Activated CD8-positive, alpha-beta memory T cell treated with anti-CD3 and anti-CD28 coated beads, Interleukin-2, amount 50 U/mL, for 1 hour (primary cell): ENCODE data around the gene DLG4.
"Not testable (repeated sequence)": the region's sequence is repeated elsewhere in the genome, so short reads cannot be mapped to it uniquely, and the experiment has no call there.

Experiments used
- DNase-seq: peaks from one replicate; pipeline ENCODE4 v3.0.0-alpha.2; 2020; ENCODE audit errors: extremely low read depth

Gene DLG4

DNA sequence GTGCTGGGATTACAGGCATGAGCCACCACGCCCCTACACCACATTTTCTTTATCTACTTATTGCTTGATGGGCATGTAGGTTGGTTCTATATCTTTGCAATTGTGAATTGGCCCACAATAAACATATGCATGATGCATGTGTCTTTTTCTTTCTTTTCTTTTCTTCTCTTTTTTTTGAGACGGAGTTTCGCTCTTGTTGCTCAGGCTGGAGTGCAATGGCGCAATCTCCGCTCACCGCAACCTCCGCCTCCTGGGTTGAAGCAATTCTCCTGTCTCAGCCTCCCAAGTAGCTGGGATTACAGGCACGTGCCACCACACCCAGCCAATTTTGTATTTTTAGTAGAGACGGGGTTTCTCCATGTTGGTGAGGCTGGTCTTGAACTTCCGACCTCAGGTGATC, 61.2 kb downstream of the DLG4 start:
- not testable (repeated sequence) for DNase-seq

DNA sequence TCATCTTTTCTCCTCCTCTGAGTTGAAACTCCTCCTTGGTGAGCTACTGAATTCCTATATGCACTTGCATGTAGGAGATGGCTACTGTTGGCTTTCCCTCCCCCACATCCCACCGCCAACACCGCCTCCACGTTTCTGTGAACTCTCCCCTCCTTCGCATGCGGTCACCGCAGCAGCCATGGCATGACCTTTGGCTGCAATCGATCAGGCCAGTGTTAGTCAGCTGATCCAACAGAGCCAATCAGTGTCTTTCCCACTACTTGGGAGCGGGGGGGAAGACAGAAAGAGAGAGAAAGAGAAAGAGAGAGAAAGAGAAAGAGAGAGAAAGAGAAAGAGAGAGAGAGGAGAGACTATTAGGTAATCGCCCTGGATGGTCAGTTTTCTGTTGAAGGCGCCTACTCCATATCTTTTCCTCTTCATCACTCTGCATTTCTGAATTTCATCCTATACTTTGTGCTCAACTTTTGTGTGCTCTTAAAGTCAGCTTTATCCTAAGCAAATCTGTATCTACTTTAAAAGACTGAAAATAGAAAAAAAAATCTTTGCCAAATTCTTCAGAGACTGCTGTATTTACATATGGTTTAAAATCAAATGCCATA, 63.2 kb downstream of the DLG4 start:
- no peak for DNase-seq

DNA sequence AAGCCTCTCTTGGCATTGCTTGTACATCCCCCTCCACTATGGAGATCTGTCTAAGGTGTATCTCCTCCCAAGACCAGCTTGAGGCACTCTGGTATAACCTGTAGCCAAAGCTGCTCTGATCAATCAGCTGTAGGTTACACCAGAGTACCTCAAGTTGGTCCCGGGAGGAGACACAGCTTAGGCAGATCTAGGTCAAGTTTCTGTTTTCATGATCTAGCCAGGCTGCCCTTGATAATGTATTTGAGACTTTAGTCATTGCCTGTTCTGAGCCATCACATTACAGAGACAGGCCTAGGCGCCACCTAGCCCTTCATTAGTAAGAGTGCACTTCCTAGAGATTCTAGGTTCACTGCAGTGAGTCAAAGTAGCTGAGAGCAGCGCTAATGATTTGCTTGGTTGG, 71.9 kb downstream of the DLG4 start:
- no peak for DNase-seq

DNA sequence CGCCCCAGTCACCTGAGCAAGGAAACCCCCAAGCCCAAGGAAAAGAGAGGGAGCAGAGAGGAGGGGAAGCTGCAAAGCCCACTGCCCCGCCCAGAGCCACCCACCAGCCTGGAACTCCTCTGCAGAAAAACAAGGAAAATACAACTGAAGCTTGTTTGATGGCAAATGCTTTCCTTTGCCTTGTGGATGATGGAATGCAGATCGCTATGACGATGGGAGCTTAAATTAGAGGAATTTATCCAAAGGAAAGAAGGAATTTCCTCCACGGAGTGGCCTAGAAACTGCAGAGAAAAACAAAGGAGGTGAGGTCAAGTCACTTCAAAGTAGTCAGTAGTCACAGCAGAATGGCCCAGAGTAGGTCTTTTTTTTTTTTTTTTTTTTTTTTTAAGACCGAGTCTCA, 73.5 kb downstream of the DLG4 start:
- no peak for DNase-seq

DNA sequence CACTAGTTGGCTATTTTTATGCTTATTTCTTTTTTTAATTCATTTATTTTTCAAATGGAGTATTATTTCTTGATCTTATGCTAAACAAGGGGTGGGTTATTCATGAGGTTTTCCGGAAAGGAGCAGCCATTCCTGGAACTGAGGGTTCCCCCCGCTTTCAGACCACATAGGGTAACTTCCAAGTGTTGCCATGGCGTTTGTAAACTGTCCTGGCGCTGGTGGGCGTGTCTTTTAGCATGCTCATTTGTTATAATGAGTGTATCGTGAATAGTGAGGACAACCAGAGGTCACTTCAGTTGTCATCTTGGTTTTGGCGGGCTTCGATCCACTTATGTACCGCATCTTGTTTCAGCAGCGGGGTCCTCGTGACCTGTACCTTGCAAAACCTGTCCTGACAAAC, 75.4 kb downstream of the DLG4 start:
- DNase-seq: no peak

DNA sequence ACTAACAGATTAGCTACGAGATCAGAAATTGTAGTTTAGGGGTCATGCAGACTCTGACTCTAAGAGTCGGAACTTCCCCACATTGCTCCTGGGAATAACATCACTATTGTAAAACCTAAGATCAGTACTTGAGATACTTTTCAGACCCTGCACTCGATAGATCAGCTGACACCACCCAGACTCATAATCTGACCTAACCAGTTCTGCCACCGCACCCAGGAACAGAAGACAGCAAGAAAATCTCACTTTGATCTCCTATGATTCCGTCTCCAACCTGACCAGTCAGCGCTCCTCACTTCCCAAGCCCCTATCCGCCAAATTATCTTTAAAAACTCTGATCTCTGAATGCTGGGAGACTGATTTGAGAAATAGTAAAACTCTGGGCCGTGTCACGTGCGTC, 77.8 kb downstream of the DLG4 start:
- DNase-seq: no peak

DNA sequence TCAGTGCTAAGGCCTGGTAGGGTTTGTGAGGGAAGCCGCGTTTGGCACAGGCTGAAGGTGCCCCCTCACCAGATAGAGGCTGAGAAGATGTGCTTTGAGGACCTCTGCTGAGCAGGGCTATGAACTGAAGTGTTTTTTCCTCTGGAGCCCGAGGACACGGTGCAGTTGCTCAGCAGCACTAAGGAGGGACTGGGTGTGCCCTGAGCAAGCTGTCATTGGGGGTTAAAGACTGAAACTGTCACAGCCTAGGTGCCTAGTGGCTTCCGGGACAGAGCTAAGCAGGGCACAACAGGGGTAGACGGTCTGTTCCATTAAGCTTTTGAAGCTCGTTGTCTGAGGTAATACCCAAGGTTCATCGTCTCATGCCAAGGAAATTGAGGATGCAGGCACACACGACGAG, 80.2 kb downstream of the DLG4 start:
- DNase-seq: no peak

DNA sequence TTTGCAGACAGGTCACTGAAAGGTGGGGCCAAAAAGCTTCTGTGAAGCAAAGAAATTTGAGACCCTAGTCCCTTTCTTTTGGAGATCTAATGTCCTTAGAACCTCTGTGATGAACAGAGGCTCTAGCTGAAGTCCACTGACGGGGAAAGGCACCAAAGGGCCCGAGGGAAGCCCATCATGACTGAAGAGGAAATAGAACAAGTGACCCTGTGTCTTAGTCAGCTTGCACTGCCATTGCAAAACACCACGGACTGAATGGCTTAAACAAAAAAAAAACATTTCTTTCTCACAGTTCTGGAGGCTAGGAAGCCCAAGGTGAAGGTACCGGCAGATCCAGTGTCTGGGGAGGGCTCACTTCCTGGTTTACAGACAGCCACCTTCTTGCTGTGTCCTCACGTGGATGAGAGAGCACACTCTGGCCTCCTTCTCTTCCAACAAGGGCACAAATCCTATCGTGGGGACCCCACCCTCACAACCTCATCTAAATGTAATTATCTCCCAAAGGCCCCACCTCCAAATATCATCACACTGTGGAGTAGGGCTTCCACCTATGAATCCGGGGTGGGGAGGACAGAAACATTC, 80.7 kb downstream of the DLG4 start:
- no peak for DNase-seq

DNA sequence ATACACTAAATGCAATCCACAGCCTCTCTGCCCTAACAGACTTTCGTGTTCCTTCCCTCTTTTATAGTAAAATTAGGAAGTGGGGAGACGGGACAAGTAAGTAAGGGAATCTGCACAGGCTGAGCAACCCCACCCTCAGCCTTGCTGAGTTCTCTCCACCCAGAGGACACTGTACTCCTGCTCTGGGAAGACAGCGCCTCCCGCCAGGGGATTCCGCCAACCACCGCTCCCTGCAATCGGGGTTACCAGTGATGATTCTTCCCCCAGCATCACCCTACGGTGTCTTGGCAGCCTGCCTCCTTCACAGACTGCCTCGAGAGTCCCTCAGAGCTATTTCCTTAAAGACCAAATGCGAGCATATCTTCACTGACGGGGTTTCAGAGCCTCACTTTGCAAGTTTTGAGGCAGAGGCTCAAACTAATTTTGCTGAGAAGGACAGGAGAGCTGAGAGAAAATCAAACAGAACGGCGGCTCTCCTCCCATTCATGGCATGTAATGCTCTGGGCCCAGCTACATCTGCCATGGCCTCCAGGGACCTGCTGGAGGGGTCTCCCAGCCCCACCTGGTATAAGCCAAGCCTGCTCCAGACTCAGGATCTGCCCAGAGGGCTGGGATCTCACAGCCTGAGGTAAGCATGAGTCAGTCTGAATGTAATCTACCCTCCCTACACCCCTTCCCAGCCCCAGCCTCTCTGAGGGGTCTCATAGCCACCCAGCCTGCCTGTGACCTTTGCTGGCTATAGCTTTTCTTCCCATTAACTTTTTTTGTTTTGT, 82.3 kb downstream of the DLG4 start:
- no peak for DNase-seq
